Measurements from ENCODE around the gene ARPC4.

The ARPC4 gene

DNA sequence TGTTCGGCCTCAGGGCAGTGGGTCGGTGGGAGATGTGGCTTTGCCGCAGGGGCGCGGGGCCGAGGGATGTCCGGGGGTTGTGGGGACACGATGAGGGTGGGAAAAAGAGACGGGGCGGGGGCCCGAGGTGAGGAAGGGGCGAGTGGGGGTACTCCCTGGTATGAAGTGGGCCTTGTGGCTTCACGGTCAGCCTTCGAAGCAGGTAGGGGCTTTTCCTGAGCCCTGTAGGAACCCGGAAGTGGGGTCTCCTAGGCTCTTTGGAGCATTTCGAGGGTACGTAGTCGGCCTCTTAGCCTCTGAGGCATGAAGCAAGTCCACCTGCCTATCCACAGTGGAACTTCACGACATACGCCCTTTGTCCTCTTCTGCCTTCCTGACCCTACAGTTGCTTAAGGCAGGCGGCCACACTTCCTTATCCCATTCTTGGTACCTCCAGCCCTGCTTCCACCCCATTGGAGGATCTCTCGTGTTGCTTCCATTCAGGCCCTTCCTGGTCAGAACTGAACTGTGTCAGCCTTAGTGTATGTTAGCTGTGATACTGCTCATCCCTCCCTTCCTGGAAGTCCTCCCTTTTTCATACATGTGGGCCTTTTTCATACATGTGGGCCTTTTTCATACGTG lies 389 bp downstream of the ARPC4 start:
- DNase-seq, result peak; percentile 78

DNA sequence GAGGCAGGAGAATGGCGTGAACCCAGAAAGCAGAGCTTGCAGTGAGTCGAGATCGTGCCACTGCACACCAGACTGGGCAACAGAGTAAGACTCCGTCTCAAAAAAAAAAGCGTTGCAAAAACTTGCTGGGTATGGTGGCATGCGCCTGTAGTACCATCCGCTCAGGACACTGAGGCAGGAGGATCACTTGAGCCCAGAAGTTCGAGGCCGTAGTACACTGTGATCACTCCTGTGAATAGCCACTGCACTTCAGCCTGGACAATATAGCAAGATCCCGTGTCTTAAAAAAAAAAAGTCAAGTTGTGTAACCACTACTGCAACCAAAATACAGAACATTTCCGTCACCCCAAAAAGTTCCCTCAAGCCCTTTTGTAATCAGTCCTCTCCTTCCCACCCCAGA lies 1.5 kb downstream of the ARPC4 start:
- no peak for DNase-seq

DNA sequence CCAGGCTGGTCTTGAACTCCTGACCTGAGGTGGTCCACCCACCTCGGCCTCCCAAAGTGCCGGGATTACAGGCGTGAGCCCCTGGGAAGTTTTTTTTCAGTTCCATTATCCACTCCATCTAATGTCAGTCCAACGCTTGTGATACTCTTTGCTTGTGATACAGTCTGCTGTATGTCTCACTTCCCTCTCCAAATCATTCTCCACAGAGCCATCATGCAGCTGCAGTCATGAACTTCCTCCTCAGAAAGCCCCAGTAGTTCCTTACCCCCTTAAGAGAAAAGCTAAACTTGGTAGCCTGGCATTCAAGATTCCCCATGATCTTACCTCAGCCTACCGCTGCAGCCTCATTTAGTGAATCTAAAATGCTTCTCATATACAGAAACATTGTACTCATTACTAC lies 2.3 kb downstream of the ARPC4 start:
- no peak for DNase-seq

GRCh38 chr3:9797196-9797945 lies 4.5 kb downstream of the ARPC4 start:
- no peak for DNase-seq

GRCh38 chr3:9800529-9800928 lies 7.6 kb downstream of the ARPC4 start:
- peak; percentile 30 for DNase-seq

DNA sequence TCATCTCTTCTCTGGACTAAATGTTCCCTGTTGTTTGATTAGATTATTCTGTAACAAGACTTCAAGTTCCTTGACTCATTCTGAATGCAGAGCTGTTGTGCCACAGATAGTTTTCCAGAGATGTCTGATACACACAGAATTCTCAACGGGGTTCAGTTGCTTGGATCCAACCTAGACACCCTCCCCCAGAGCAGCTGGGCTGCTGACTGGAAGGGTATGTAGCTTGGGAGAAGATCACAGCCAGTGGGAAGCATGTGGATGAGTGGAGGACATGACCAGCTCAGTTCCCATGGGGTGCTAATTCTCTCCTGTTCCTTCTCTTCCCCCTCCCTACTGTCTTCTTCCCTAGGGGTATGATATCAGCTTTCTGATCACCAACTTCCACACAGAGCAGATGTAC lies 10.6 kb downstream of the ARPC4 start:
- DNase-seq, result no peak

- DNase-seq, result no peak
These were observed 12.1 kb downstream of the ARPC4 start for GRCh38 chr3:9804996-9805395.

GRCh38 chr3:9806137-9806536 lies 13.3 kb downstream of the ARPC4 start:
- no peak for DNase-seq

GRCh38 chr3:9806688-9807589 lies 14.1 kb downstream of the ARPC4 start:
- no peak for DNase-seq

DNA sequence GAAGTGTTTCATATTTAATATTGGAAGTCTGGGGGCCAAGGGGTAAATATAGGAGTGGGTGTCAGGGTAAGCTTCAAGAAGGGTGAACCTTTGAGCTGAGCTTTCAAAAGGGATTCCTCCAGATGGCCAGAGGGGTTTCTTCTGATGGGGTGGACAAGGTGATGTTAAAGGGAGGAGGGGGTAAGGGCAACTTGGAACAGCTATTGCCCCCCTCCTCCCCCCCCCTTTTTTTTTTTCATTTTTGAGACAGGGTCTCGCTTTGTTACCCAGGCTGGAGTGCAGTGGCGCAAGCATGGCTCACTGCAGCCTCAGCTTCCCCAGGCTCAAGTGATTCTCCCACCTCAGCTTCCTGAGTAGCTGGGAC lies 15.1 kb downstream of the ARPC4 start:
- no peak for DNase-seq

- peak; percentile 85 for DNase-seq
These were observed 15.6 kb downstream of the ARPC4 start for GRCh38 chr3:9808345-9809037.

DNA sequence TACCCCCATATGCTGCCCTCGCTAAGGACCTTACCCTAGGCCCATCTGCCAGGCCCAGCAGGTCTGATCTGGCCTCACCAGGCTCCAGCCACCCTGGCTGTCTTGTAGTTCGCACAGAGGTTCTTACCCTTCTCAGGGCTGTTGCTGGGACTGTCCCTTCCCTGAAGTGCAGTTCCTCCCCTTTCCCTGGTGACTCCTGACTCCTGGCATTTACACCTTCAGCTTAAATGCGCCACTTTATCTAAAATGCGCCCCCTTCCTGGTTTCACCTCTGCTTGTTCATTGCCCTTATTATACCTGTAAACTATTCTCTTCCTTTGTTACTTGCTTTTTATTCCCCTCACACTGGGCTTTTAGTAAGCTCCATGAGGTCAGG lies 16.3 kb downstream of the ARPC4 start:
- no peak for DNase-seq

- DNase-seq, result peak; percentile 88
These were observed 16.9 kb downstream of the ARPC4 start, which contains the start of gene TTLL3 for GRCh38 chr3:9809615-9810432. Gene TTLL3, plus strand, starts transcription at chr3:9810262. Its CDS starts 400 bp downstream, at chr3:9810662.

DNA sequence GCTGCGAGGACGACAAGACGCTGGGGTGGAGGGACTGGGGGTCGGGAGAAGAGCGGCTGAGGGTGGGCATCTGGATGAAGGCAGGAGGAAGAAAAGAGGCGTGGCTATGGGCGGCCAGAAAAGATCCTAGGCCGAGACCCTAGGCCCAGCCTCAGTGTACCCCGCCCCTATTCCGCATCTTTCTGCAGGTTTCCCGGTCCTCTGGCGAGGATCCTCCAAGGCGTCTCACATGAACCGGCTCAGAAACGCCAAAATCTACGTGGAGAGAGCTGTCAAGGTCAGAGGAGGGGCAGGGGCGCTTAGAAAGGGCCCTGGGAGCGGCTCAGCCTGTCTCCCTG lies 17.5 kb downstream of the ARPC4 start:
- DNase-seq, result no peak

- DNase-seq, result no peak
These were observed 18.0 kb downstream of the ARPC4 start for GRCh38 chr3:9810846-9811245.

DNA sequence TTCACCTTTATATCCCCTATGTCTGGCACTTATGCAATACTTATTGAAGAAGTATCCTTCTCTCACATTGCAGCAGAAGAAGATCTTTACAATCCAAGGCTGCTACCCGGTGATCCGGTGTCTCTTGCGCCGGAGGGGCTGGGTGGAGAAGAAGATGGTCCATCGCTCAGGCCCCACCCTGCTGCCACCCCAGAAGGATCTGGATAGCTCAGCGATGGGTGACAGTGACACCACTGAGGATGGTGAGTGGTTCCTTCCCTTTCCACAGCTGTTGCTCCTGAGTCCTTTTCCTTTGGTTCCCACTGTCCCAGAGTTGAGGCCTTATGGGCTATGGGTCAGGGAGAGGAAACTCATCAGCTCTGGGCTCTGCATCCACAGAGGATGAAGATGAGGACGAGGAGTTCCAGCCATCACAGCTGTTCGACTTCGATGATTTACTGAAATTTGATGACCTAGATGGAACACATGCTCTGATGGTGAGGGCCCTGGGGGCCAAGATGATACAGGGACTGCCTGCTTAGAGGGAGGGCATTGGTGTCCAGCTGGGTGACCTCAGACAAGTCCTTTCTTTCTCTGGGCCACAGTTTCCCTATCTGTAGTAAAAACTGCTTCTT lies 20.1 kb downstream of the ARPC4 start:
- DNase-seq, result no peak

DNA sequence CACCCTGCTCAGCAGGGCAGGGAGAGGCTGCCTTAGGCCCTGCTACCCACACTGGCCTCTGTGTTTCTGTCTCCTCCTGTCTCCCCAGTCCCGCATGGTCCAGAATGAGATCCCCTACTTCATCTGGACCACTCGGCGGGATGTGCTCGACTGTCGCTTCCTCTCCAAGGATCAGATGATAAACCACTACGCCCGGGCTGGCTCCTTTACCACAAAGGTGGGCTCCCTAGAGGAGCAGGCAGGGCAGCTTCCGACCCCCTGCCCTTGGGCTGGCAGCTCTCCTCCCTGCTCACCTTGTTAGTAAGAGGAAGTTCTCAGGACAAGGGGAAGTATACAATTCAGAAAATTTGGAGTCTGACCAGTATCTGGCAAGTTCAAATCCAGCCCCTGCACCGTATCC lies 23.1 kb downstream of the ARPC4 start:
- DNase-seq, result no peak

DNA sequence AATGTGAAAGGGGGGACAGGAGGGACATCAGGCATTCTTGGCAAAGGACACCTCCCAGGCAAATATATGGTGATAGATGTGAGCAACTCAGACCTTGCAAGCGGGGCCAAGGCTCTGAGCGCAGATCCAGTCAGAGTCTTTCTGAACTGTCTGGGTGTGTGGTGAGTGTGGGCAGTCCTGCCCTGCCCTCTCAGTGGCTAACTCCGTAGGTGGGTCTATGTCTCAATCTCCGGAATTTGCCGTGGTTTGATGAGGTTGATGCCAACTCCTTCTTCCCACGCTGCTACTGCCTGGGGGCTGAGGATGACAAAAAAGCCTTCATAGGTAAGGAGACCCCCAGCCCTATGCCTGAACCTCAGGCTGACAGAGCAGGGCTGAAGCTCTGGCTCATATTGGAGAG lies 24.6 kb downstream of the ARPC4 start:
- DNase-seq, result no peak

- DNase-seq, result no peak
These were observed 25.9 kb downstream of the ARPC4 start for GRCh38 chr3:9818666-9819335.

GRCh38 chr3:9820543-9820942 lies 27.7 kb downstream of the ARPC4 start:
- DNase-seq, result no peak

DNA sequence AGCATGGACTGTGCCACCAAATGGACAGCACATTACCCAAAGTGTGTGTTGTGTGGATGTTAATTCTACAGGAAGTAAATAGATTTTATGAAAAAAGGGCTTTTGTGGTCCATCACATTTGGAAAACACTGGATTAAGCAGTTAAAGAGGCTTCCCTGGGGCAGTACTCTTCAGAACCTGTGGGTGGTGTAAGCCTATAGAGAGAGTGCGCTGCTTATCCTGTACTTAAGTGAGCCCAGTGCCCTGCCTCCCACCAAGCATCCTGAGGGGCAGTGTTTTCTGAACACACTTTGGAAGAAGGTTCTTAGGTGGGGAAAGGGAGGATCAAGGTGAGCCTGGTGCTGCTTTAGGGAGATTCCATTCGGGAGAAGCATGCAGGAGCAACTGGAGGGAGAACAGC lies 28.1 kb downstream of the ARPC4 start:
- DNase-seq, result peak; percentile 70

All from hematopoietic multipotent progenitor cell treated with erythropoietin and hydrocortisone succinate and interleukin-3 and kit ligand, for 4 days (in vitro differentiated cells).